KOPT-K1 (cell line): ENCODE results near the gene LIMCH1.

Experiments used
- H3K27ac ChIP-seq: fragments of 200-600 bp; sonication (generic); 2 replicates; pipeline ENCODE4 v1.5.1; 2016; ENCODE audit warnings: antibody characterized with exemption, mild to moderate bottlenecking, low read depth, low read length; ENCODE audit not compliant: poor library complexity, severe bottlenecking
- H3K36me3 ChIP-seq: fragments of 200-600 bp; sonication (generic); 2 replicates; pipeline ENCODE4 v1.5.1; 2017; ENCODE audit warnings: antibody characterized with exemption, mild to moderate bottlenecking, low read length, moderate library complexity; ENCODE audit not compliant: insufficient read depth
- H3K9me3 ChIP-seq: fragments of 200-600 bp; sonication (generic); 2 replicates; pipeline ENCODE4 v1.5.1; 2017; ENCODE audit warnings: antibody characterized with exemption, low read length, mild to moderate bottlenecking; ENCODE audit not compliant: insufficient read depth, poor library complexity, severe bottlenecking

Gene LIMCH1

GRCh38 chr4:41572956-41573355, 35.0 kb downstream of the LIMCH1 start:
- Histone ChIP-seq H3K27ac (no peak overlapping the region), H3K36me3 (no peaks in the 10 kb centered on the region), H3K9me3 (no peaks in the 10 kb centered on the region)

GRCh38 chr4:41573502-41574001, 35.6 kb downstream of the LIMCH1 start:
- Histone ChIP-seq H3K27ac (no peak overlapping the region), H3K9me3 (no peaks in the 10 kb centered on the region), H3K36me3 (no peaks in the 10 kb centered on the region)

- Histone ChIP-seq H3K36me3 (no peaks in the 10 kb centered on the region), H3K27ac (no peak overlapping the region), H3K9me3 (no peaks in the 10 kb centered on the region)
These were observed 37.2 kb downstream of the LIMCH1 start for GRCh38 chr4:41575207-41575606.

GRCh38 chr4:41575665-41576064, 37.7 kb downstream of the LIMCH1 start:
- Histone ChIP-seq H3K27ac (no peak overlapping the region), H3K9me3 (no peaks in the 10 kb centered on the region), H3K36me3 (no peaks in the 10 kb centered on the region)

GRCh38 chr4:41579043-41579442, 41.1 kb downstream of the LIMCH1 start:
- no peak overlapping the region for H3K27ac ChIP-seq
- no peaks in the 10 kb centered on the region for H3K9me3 ChIP-seq
- H3K36me3 ChIP-seq: no peaks in the 10 kb centered on the region

- H3K36me3 ChIP-seq: no peaks in the 10 kb centered on the region
- no peak overlapping the region for H3K27ac ChIP-seq
- no peaks in the 10 kb centered on the region for H3K9me3 ChIP-seq
These were observed 41.6 kb downstream of the LIMCH1 start for GRCh38 chr4:41579526-41579925.

GRCh38 chr4:41580007-41580406, 42.0 kb downstream of the LIMCH1 start:
- Histone ChIP-seq H3K36me3 (no peaks in the 10 kb centered on the region), H3K27ac (no peak overlapping the region), H3K9me3 (no peaks in the 10 kb centered on the region)

GRCh38 chr4:41586675-41587225, 48.8 kb downstream of the LIMCH1 start:
- no peaks in the 10 kb centered on the region for H3K9me3 ChIP-seq
- no peaks in the 10 kb centered on the region for H3K36me3 ChIP-seq
- H3K27ac ChIP-seq: no peak overlapping the region

GRCh38 chr4:41587286-41587685, 49.3 kb downstream of the LIMCH1 start:
- Histone ChIP-seq H3K36me3 (no peaks in the 10 kb centered on the region), H3K27ac (no peak overlapping the region), H3K9me3 (no peaks in the 10 kb centered on the region)

GRCh38 chr4:41590591-41590990, 52.6 kb downstream of the LIMCH1 start:
- Histone ChIP-seq H3K9me3 (no peaks in the 10 kb centered on the region), H3K36me3 (no peaks in the 10 kb centered on the region), H3K27ac (no peak overlapping the region)

GRCh38 chr4:41594432-41594831, 56.5 kb downstream of the LIMCH1 start:
- H3K36me3 ChIP-seq: no peaks in the 10 kb centered on the region
- H3K27ac ChIP-seq: no peak overlapping the region
- H3K9me3 ChIP-seq: no peaks in the 10 kb centered on the region

- Histone ChIP-seq H3K9me3 (no peaks in the 10 kb centered on the region), H3K27ac (no peak overlapping the region), H3K36me3 (no peaks in the 10 kb centered on the region)
These were observed 59.5 kb downstream of the LIMCH1 start for GRCh38 chr4:41597494-41597893.

- Histone ChIP-seq H3K9me3 (no peaks in the 10 kb centered on the region), H3K36me3 (no peaks in the 10 kb centered on the region), H3K27ac (no peak overlapping the region)
These were observed 60.6 kb downstream of the LIMCH1 start for GRCh38 chr4:41598580-41598979.

GRCh38 chr4:41599192-41599786, 61.3 kb downstream of the LIMCH1 start:
- Histone ChIP-seq H3K9me3 (no peaks in the 10 kb centered on the region), H3K36me3 (no peaks in the 10 kb centered on the region), H3K27ac (no peak overlapping the region)

- Histone ChIP-seq H3K27ac (no peak overlapping the region), H3K9me3 (no peaks in the 10 kb centered on the region), H3K36me3 (no peaks in the 10 kb centered on the region)
These were observed 62.4 kb downstream of the LIMCH1 start for GRCh38 chr4:41600243-41600912.

GRCh38 chr4:41601025-41601424, 63.1 kb downstream of the LIMCH1 start:
- no peaks in the 10 kb centered on the region for H3K9me3 ChIP-seq
- H3K27ac ChIP-seq: no peak overlapping the region
- H3K36me3 ChIP-seq: no peaks in the 10 kb centered on the region
